HTERT RPE-1 (cell line): Measurements from ENCODE around the gene RAPGEF6.
"Not testable (repeated sequence)": the region's sequence is repeated elsewhere in the genome, so short reads cannot be mapped to it uniquely, and the experiment has no call there.

Experiments used
- in situ Hi-C: fragments of 300-500 bp; cut with MboI; formaldehyde crosslinking; loops from 4 replicates; pipeline ENCODE4 v1.14.3; 2020; ENCODE audit warnings: low sequenced_read_pairs

Gene RAPGEF6

DNA sequence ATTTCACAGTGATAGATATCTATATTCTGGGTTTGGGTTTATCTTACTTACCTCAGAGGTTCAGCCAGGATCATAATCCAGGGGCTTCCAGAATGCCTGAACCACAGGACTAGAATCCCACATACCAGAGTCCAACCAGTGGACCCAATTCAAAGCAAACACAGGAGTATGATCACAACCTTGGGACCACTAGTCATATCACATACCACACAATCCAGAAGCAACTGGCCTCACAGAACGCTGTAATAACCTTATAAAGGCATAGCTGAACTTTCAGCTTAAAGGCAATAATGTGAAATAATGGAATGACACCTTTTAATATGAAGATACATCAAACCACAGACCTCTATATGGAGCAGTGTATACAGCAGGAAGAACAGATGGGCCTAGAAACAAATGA lies 25.3 kb downstream of the RAPGEF6 start:
- in situ Hi-C loops = no loop called here

DNA sequence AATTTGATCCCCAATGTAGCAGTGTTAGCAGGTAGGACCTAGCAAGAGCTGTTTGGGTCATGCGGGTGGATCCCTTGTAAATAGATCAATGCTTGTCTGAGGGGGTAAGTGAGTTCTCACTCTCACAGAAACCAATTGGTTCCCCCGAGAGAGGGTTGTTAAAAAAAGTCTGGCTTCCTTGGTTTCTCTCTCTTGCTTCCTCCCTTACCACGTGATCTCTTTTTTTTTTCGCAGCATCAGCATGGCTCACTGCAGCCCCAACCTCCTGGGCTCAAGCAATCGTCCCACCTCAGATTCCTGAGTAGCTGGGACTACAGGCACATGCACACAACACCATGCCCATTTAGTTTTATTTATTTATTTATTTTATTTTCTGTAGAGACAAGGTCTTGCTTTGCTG lies 26.4 kb downstream of the RAPGEF6 start:
- in situ Hi-C loops = no loop called here

DNA sequence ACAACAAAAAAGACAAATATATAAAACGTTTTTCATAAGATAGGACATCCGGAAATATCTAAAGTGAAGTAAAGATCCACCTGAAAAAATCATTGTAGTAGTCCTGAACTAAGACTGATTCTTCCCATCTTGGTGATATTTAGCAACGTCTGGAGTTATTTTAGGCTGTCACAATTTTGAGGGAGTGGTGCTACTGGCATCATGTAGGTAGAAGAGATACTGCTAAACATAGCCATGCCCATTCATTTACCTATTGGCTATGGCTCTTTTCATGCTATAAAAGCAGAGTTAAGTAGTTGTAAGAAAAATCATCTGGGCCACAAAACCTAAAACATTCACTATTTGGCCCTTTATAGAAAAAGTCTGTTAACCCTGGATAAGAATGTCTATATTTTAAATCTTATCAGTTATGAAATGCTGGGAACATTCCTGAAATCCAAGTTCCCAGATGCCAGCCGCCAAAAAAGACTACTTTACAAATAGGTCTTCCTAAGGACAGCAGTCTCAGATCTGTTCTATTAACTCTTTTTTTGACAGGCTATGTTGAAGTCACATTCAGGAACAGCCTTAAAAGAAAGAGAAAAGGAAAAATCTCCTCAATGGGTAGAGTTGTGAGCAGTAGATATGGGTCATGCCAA lies 27.0 kb downstream of the RAPGEF6 start:
- in situ Hi-C loops = no loop called here

DNA sequence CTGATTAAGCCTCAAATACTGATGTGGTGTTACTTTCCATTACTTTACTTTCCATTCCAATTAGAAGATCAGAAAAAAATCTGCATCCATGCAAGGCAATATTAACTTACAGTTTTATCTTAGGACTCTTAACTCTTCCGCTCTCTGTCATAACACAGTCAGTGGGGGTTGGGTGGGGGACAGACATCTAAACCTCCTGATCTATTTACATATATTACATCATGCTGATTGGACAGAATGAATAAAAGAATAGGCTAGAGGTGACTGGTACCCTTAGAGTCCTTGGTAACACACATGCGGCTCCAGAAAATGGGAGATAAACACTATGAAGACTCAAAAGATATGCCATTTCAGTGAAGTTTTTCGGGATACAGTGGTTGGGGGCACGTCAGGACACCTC lies 27.6 kb downstream of the RAPGEF6 start:
- in situ Hi-C loops = no loop called here

DNA sequence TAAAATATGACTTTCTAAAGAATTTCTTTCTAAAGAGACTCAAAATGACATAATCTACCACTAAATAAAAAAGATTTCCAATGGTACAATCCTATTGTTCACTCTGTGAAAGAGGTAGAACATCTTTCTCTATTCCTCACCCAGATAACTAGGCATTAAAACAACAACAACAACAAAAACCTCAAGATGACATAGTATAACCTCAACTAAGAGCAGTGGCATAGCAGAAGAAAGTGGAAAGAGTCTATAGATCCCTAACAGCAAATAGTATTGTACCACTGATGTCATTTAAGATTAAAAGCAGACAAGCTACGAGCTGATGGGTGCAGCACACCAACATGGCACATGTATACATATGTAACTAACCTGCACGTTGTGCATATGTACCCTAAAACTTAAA lies 29.9 kb downstream of the RAPGEF6 start:
- in situ Hi-C loops = no loop called here

DNA sequence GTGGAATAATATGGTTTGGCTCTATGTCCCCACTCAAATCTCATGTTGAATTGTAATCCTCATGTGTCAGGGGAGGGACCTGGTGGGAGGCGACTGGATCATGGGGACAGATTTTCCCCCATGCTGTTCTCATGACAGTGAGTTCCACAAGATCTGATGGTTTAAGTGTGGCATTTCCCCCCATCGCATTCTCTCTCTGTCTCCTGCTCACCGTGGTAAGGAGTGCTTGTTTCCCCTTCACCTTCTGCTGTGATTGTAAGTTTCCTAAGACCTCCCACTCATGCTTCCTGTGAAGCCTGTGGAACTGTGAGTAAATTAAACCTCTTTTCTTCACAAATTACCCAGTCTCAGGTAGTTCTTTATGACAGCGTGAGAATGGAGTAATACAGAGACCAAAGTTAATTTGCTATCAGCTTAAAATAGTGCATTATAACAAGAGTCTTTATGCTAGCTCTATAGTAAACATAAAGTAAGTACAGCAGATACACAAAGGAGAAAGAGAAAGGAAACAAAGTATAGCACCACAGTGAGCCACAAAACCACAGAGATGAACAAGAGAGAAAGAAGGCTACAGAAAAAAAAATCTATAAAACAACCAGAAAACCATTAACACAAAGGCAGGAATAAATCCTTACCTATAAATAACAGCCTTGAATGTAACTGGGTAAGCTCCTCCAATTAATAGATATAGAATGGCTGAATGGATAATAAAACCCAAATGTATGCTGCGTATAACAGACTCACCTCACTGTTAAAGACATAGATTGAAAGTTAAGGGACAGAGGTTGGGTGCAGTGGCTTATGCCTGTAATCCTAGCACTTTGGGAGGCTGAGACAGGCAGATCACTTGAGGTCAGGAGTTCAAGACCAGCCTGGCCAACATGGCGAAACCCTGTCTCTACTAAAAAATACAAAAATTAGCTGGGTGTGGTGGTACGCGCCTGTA lies 39.7 kb downstream of the RAPGEF6 start:
- in situ Hi-C loops = no loop called here

DNA sequence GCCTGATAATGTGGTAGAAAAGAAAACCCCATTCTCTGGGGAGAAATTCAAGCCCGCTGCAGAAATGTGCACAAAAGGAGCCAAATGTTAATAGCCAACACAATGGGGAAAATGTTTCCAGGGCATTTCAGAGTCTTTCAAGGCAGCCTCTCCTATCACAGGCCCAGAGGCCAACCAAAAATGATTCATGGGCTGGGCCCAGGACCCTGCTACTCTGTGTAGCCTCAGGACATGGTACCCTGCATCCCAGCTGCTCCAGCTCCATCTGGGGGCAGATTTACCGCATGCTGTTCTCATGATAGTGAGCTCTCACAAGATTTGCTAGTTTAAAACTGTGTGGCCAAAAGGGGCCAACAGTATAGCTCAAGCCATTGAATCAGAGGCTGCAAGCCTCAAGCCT lies 41.1 kb downstream of the RAPGEF6 start:
- in situ Hi-C loops = no loop called here

DNA sequence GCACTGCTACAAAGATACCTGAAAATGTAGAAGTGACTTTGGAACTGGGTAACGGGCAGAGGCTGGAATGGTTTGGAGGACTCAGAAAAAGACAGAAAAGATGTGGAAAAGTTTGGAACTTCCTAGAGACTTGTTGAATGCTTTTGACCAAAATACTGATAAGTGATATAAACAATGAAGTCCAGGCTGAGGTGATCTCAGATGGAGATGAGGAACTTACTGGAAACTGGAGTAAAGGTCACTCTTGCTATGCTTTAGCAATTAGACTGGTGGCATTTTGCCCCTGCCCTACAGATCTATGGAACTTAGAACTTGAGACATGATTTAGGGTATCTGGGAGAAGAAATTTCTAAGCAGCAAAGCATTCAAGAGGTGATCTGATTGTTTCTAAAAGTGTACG lies 41.6 kb downstream of the RAPGEF6 start:
- in situ Hi-C loops = not testable (repeated sequence)

DNA sequence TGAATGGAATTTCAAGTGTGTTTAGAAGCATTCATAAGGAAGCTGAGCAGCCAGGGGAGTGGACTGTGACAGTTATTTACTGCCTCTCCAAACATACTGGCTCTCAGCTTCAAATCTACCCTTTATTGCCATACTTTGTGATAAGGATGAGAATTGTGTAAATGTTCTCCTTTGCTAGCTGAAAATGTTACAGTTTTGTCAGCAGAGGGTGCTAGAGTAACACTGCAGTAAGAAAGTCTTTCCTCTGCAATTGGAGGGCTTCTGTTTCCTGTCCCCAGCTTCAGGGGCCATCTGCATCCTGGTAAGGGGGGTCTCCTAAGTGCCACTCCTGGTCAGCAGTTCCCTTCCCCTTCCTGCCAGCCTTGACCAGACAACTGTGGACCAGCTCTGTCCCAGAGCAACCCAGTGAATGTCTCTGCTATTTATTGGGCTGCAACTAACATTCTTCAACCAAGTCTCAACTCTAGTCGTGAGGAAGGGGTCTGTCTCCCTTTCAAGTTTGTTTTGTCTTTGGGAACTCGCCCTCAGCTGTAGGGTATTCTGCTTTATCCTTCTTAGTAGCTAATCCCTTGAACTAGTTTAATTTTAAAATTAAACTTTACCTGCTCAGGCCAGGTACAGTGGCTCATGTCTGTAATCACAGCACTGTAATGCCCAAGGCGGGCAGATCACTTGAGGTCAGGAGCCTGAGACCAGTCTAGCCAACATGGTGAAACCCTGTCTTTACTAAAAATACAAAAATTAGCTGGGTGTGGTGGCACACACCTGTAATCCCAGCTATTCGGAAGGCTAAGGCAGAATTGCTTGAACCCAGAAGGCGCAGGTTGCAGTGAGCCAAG lies 45.3 kb downstream of the RAPGEF6 start:
- in situ Hi-C loops = no loop called here

DNA sequence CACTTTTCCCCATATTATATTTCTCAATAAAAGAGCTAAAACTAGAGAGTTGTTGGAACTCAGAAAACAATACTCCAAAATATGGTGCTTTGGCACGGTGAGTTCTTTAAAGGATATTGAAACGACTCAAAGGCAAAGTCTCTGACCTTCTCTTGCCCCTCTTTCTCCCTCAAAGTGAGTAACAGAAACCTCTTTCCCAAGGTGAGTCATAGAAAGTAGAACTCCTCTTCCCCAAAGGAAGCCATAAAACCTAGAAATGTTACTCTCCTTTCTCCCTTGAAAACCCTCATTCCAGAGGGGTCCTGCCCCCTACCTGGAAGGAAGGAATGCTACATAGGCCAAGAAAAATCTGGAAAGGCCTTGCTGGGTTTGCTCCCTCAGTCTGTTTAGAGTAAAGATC lies 47.5 kb downstream of the RAPGEF6 start:
- in situ Hi-C loops = no loop called here

DNA sequence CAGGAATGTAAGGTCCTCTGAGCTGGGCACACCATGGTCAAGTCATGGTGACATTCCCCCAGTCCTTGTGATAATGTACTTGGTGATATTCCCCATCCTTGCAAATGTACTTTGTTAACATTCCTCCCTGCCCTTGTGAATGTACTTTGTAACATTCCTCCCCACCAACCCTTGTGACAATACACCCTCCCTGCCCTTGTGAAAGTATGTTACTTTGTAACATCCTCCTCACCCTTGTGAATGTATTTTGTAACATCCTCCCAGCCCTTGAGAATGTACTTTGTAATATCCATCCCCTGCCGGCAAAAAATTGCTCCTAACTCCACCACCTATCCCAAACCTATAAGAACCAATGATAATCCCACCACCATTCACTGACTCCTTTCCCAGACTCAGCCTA lies 53.3 kb downstream of the RAPGEF6 start:
- in situ Hi-C loops = no loop called here

DNA sequence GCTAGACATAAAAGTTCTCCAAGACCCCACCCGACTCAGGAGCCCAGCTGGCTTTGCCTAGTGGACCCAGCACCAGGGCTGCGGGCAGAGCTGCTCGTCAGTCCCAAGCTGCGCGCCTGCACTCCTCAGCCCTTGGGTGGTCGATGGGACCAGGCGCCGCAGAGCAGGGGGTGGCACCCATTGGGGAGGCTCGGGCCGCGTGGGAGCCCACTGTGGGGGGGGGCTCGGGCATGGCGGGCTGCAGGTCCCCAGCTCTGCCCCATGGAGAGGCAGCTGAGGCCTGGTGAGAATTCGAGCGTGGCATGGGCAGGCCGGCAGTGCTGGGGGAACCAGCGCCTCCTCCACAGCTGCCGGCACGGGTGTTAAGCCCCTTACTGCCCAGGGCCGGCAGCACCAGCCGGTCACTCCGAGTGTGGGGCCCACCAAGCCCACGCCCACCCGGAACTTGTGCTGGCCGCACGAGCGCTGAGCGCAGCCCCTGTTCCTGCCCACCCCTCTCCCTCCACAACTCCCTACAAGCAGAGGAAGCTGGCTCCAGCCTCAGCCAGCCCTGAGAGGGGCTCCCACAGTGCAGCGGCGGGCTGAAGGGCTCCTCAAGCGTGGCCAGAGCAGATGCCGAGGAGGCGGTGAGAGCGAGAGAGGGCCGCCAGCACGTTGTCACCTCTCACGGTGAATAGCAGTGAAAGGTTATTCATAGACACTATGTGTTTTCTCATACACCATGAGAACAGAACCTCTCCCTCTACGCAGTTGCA lies 54.9 kb downstream of the RAPGEF6 start:
- in situ Hi-C loops = no loop called here

DNA sequence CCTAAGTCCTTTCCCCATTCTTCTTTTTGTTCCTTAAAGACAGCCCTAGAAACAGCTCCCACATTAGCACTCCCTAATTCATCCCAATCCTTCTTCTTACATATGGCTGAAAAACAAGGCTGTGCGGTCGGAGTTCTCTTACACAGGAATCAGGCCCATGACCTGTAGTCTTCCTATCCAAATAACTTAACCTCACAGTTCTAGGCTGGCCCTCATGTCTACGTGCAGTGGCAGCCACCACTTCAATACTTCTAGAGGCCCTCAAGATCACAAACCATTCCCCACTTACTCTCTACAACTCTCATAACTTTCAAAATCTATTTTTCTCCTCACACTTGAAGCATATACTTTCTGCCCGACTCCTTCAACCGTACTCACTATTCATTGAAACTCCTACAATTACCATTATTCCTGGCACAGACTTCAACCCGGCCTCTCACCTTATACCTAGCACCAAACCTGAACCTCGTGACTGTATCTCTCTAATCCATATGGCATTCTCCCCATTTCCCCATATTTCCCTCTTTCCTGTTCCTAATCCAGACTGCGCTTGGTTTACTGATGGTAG lies 59.3 kb downstream of the RAPGEF6 start:
- in situ Hi-C loops = no loop called here

DNA sequence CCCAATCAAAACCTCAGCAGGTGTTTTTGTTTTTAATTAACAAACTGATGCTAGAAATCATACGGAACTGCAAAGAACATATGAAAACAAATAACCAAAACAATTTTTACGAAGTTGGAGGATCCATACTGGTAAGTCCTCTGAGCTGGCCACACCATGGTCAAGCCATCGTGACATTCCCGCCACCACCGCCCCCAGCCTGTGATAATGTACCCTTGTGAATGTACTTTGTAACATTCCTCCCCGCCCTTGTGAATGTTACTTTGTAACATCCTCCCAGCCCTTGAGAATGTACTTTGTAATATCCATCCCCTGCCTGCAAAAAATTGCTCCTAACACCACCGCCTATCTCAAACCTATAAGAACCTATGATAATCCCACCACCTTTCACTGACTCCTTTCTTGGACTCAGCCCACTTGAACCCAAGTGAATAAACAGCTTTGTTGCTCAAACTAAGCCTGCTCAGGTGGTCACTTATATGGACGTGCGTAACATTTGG lies 63.3 kb downstream of the RAPGEF6 start:
- in situ Hi-C loops = no loop called here

DNA sequence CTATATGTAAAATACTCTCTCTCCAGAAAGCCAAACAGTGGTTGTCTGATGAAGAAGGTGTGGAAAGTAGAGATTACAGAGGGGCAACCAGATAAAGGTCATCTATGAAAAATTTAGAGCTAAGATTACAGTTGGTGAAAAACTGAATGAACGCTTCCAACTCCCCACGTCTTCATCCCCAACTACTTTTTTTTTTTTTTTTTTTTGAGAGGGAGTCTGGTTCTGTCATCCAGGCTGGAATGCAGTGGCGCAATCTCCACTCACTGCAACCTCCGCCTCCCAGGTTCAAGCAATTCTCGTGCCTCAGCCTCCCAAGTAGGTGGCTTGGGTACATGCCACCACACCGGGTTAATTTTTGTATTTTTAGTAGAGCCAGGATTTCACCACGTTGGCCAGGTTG lies 64.3 kb downstream of the RAPGEF6 start:
- in situ Hi-C loops = no loop called here

DNA sequence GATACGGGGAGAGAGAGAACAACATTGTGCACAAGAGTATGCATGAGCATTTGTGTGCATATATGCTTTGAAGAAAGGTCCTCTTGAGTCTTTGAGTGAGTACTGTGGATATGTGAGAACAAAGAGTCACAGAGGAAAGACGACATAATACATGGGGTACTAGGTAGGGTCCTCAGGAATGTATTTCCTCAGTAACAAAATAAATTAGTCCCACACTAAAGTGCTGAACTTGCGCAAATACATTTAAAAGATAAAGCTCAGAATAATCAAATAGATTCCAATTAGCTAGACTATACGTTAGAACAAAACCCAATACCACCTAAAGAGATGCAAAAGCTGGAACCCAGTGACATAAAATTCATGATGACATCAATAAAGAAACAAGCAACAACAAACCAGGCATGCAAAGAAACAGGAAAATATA lies 70.8 kb downstream of the RAPGEF6 start:
- in situ Hi-C loops = no loop called here

DNA sequence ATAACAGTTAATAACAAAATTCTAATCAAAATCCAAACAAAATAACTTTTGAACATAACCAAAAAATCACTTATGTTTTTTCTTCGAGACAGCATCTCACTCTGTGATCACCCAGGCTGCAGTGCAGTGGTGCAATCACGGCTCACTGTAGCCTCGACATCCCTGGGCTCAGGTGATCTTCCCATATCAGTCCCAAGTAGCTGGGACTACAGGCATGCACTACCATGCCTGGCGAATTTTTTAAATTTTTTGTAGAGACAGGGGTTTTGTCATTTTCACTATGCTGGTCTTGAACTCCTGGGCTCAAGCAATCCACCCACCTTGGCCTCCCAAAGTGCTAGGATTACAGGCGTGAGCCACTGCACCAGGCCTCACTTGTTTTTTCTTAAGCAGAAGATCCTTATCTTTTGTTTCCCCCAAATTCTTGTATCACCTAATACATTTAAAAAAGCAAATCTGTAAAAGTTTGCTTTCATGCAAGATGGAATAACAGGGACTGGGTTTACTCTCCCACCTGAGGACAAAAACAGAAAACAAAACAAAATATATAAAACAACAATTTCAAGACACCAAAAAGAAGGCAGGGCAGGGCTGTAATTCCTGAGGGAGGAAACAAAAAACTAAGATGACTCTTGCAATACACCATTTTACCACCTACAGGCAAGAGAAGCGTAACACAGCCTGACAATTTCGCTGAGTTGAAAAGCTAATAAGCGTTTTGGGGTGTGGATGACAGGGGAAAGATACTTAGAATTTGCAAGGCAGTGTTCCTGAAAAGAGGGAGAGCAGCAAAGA lies 71.4 kb downstream of the RAPGEF6 start:
- in situ Hi-C loops = no loop called here

DNA sequence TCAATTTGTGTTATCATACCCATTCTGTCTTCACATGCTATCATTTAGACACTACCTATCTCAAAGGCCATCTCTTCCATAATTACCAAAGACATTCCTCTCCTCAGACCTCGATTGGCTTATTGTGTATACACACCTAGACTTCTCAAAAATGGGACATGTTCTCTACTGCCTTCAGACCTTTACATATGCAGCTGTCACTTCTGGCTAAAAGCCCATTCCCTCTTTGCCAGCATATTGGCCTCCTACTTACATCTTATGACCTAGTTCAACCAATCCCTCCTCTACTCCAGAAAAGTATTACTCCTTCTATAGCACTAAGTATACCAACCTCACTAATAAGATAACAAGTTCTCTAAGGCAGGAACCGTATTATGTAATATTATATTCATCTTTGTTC lies 84.4 kb downstream of the RAPGEF6 start:
- in situ Hi-C loops = no loop called here

DNA sequence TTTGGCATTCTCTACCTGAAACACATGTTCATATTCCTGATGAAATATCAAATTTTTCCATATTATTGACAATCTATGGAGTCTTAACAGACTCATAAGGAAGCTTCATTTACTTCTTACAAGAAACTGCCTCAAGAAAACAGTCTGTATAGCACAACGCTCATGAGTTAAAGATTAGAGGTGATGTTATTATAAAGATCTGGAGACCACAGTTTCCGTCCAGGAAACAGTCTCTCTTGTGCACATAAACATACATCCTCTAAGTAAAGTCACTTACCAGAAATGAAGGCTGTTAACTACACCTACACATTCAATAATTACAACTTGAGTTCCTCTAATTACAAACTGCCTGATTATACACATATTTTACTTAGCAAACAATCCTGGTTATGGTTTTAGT lies 86.9 kb downstream of the RAPGEF6 start:
- in situ Hi-C loops = no loop called here
